Smooth muscle cell (in vitro differentiated cells): ENCODE data around the gene DCTN2. TPM values are rescaled to one million over a fixed set of nuclear protein-coding genes. Genes with fewer than 3 reads are reported as not detected.
A peak's percentile ranks its signal among the peaks of the same experiment; 100 is the strongest.
"Not testable (repeated sequence)": the region's sequence is repeated elsewhere in the genome, so short reads cannot be mapped to it uniquely, and the experiment has no call there.

ENCODE experiments used
- DNase-seq: peaks from one replicate; lab custom pipeline; 2025; ENCODE audit not compliant: unreplicated experiment; lab: John Stamatoyannopoulos, UW
- H2AFZ ChIP-seq: fragments of 200-600 bp; sonication (generic); 2 replicates; pipeline ENCODE4 v1.6.0; 2016; ENCODE audit warnings: antibody characterized with exemption, low read depth, mild to moderate bottlenecking
- H3F3A ChIP-seq: fragments of 200-600 bp; sonication (generic); 2 replicates; pipeline ENCODE4 v1.6.0; 2017; ENCODE audit warnings: antibody characterized with exemption, low read depth
- H3K27ac ChIP-seq: fragments of 200-600 bp; sonication (generic); 2 replicates; pipeline ENCODE4 v1.5.1; 2016; ENCODE audit warnings: low read depth, mild to moderate bottlenecking
- H3K27me3 ChIP-seq: fragments of 200-600 bp; sonication (generic); 2 replicates; pipeline ENCODE4 v1.6.1; 2016; ENCODE audit warnings: low read depth, mild to moderate bottlenecking
- H3K36me3 ChIP-seq: fragments of 200-600 bp; sonication (generic); 2 replicates; pipeline ENCODE4 v1.5.1; 2016; ENCODE audit warnings: low read depth
- H3K4me1 ChIP-seq: fragments of 200-600 bp; sonication (generic); 2 replicates; pipeline ENCODE4 v1.5.1; 2016; ENCODE audit warnings: low read depth
- H3K4me2 ChIP-seq: fragments of 200-600 bp; sonication (generic); 2 replicates; pipeline ENCODE4 v1.6.0; 2016; ENCODE audit warnings: mild to moderate bottlenecking
- H3K4me3 ChIP-seq: fragments of 200-600 bp; sonication (generic); 2 replicates; pipeline ENCODE4 v1.5.1; 2016; ENCODE audit warnings: mild to moderate bottlenecking
- H3K79me2 ChIP-seq: fragments of 200-600 bp; sonication (generic); 2 replicates; pipeline ENCODE4 v1.6.0; 2016; ENCODE audit warnings: low read depth, mild to moderate bottlenecking
- H3K9ac ChIP-seq: fragments of 200-600 bp; sonication (generic); 2 replicates; pipeline ENCODE4 v1.6.0; 2016; ENCODE audit warnings: low read depth
- H3K9me3 ChIP-seq: fragments of 200-600 bp; sonication (generic); replicated peaks from 2 replicates; pipeline ENCODE4 v1.5.1; 2016; ENCODE audit warnings: low read depth
- H4K20me1 ChIP-seq: fragments of 200-600 bp; sonication (generic); 2 replicates; pipeline ENCODE4 v1.6.0; 2016; ENCODE audit warnings: low read depth
- WGBS: methylation state at CpG from one replicate; pipeline ENCODE4 v1.1.7; 2016; ENCODE audit warnings: low lambda C conversion rate; 5-methylcytosine and 5-hydroxymethylcytosine counted together
- polyA plus RNA-seq: library from polyadenylated mRNA; unstranded; fragments of >200 nt; fragmentation: Nextera tagmentation; extraction: Ambion mirVana; gene quantifications from 2 replicates; pipeline ENCODE4 v1.2.1, GENCODE V29; 2016
- total RNA-seq: library from RNA; depleted of rRNA; stranded (reverse); fragments of >200 nt; gene quantifications from 2 replicates; pipeline ENCODE4 v1.2.3, GENCODE V29; 2014
- TF ChIP-seq, protein P1 (sequence below): fragments of 200-600 bp; sonication (generic); IDR thresholded peaks from 2 replicates; pipeline ENCODE4 v1.5.1; 2017; ENCODE audit warnings: borderline replicate concordance, mild to moderate bottlenecking, antibody characterized with exemption; ENCODE audit not compliant: insufficient read depth, poor library complexity, severe bottlenecking

DCTN2 gene
- total and polyA plus RNA-seq, 2 experiments from 2014 or later = 107 to 119 TPM

DNA sequence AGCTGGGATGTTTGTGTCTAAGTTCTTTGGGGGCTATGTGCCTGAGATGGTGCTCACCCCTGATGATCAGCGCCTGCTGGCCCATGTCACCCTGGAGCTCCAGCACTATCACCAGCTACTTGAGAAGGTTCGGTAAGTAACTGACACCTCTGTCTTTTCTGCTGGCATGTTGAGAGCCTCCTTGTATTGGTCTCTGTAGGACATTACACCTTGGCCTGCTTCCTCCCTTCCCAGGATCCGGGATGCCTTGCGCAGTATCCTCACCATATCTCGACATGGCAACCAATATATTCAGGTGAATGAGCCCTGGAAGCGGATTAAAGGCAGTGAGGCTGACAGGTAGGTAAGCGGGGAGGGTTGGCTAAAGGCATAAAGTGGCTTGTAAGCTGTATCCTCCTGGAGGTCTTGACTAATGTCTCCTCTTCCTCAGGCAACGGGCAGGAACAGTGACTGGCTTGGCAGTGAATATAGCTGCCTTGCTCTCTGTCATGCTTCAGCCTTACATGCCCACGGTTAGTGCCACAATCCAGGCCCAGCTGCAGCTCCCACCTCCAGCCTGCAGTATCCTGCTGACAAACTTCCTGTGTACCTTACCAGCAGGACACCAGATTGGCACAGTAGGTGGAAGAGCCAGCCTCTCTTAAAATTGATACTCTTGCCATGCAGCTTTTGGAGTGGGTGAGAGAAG, 32.1 kb downstream of the DCTN2 start:
- Histone ChIP-seq H2AFZ (no peak overlapping the region), H3K9ac (no peak overlapping the region), H3F3A (peaks cover 70% of the 10 kb centered on the region), H3K27me3 (no peaks in the 10 kb centered on the region), H3K4me1 (peaks cover 10% of the 10 kb centered on the region), H3K36me3 (peaks cover 5% of the 10 kb centered on the region), H3K4me2 (no peak overlapping the region), H3K79me2 (peaks cover 31% of the 10 kb centered on the region), H3K9me3 (no peaks in the 10 kb centered on the region), H4K20me1 (peaks cover 50% of the 10 kb centered on the region), H3K4me3 (no peak overlapping the region), H3K27ac (peak overlapping the region; percentile 98)
- TF ChIP-seq, protein P1, sequence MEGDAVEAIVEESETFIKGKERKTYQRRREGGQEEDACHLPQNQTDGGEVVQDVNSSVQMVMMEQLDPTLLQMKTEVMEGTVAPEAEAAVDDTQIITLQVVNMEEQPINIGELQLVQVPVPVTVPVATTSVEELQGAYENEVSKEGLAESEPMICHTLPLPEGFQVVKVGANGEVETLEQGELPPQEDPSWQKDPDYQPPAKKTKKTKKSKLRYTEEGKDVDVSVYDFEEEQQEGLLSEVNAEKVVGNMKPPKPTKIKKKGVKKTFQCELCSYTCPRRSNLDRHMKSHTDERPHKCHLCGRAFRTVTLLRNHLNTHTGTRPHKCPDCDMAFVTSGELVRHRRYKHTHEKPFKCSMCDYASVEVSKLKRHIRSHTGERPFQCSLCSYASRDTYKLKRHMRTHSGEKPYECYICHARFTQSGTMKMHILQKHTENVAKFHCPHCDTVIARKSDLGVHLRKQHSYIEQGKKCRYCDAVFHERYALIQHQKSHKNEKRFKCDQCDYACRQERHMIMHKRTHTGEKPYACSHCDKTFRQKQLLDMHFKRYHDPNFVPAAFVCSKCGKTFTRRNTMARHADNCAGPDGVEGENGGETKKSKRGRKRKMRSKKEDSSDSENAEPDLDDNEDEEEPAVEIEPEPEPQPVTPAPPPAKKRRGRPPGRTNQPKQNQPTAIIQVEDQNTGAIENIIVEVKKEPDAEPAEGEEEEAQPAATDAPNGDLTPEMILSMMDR = no peak
- WGBS = 96% methylated on average over 9 of the region's 9 CpGs
- DNase-seq = no peak

DNA sequence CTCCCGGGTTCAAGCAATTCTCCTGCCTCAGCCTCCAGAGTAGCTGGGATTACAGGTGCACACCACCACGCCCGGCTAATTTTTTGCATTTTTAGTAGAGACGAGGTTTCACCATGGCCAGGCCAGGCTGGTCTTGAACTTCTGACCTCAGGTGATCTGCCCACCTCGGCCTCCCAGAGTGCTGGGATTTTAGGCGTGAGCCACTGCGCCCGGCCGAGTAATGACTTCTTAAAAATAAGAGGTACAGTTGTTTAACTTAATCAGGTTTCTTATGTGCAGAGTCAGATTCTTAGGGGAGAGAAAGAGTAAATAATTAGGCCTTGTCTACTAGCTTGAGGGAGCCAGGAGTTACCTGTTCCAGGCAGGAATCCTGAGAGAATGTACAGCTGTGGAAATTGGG, 32.7 kb downstream of the DCTN2 start:
- H3K27ac ChIP-seq, H3K4me3 ChIP-seq, H2AFZ ChIP-seq, H3K4me1 ChIP-seq, H3K9me3 ChIP-seq, H3K4me2 ChIP-seq, H3K27me3 ChIP-seq, H3K36me3 ChIP-seq, DNase-seq, H3K9ac ChIP-seq: not testable (repeated sequence)
- peaks cover 25% of the 10 kb centered on the region for H3K79me2 ChIP-seq
- 98% methylated on average over 9 of the region's 9 CpGs for WGBS
- H3F3A ChIP-seq = peaks cover 67% of the 10 kb centered on the region
- peaks cover 43% of the 10 kb centered on the region for H4K20me1 ChIP-seq

DNA sequence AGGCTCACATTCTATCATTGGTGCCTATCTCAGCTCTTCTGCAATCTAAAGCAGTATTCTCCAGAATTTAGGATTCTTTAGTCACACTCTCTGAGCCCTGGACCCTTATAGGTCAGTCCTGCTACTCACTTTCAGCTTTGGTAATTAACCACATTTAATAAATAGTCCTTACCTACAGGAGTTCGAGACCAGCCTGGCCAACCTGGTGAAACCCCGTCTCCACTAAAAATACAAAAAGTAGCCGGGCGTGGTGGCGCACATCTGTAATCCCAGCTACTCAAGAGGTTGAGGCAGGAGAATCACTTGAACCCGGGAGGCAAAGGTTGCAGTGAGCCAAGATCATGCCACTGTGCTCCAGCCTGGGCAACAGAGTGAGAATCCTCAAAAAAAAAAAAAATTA, 33.3 kb downstream of the DCTN2 start:
- Histone ChIP-seq H4K20me1 (peaks cover 38% of the 10 kb centered on the region), H3F3A (peaks cover 62% of the 10 kb centered on the region), H3K79me2 (peaks cover 19% of the 10 kb centered on the region)
- not testable (repeated sequence) for DNase-seq, H3K36me3 ChIP-seq, H3K27me3 ChIP-seq, H3K4me2 ChIP-seq, H3K9ac ChIP-seq, H2AFZ ChIP-seq, H3K4me3 ChIP-seq, H3K27ac ChIP-seq, H3K4me1 ChIP-seq, H3K9me3 ChIP-seq
- 98% methylated on average over 6 of the region's 6 CpGs for WGBS

DNA sequence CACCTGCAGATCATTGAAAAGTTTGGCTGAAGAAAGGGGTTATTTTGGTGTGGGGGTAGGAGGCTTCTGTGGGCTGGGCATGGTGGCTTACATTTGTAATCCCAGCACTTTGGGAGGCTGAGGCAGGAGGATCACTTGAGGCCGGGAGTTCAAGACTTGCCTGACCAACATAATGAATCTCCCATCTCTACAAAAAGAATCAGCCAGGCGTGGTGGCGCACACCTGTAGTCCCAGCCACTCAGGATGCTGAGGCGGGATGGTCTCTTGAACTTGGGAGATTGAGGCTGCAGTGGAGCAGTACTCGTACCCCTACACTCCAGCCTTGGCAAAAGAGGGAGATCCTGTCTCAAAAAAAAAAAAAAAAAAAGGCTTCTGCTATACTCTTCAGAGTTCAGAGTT, 33.7 kb downstream of the DCTN2 start:
- H3K27ac ChIP-seq = no peak overlapping the region
- H3F3A ChIP-seq = peaks cover 60% of the 10 kb centered on the region
- peaks cover 34% of the 10 kb centered on the region for H4K20me1 ChIP-seq
- H3K4me1 ChIP-seq = no peaks in the 10 kb centered on the region
- no peaks in the 10 kb centered on the region for H3K9me3 ChIP-seq
- TF ChIP-seq, protein P1 = no peak
- DNase-seq = no peak
- WGBS = 93% methylated on average over 5 of the region's 5 CpGs
- H3K4me3 ChIP-seq = no peak overlapping the region
- peaks cover 5% of the 10 kb centered on the region for H3K36me3 ChIP-seq
- H3K27me3 ChIP-seq = no peaks in the 10 kb centered on the region
- H2AFZ ChIP-seq = no peak overlapping the region
- H3K4me2 ChIP-seq = no peak overlapping the region
- H3K79me2 ChIP-seq = peaks cover 15% of the 10 kb centered on the region
- no peak overlapping the region for H3K9ac ChIP-seq
